Measurements from ENCODE around the gene SETDB1.
A peak's percentile ranks its signal among the peaks of the same experiment; 100 is the strongest.

SETDB1 gene

GRCh38 chr1:151002051-151002450 is 75.9 kb downstream of the SETDB1 start:
- no peak for DNase-seq (ENCODE audit: low read depth in 2 of 2, low spot score in 1 of 2)

GRCh38 chr1:151002611-151003010 is 76.4 kb downstream of the SETDB1 start:
- no peak for DNase-seq (ENCODE audit: low read depth in 2 of 2, low spot score in 1 of 2)

GRCh38 chr1:151003180-151003579 is 77.0 kb downstream of the SETDB1 start:
- no peak for DNase-seq (ENCODE audit: low read depth in 2 of 2, low spot score in 1 of 2)

GRCh38 chr1:151005729-151006319 is 79.7 kb downstream of the SETDB1 start:
- no peak for DNase-seq (ENCODE audit: low read depth in 2 of 2, low spot score in 1 of 2)

- no peak for DNase-seq (ENCODE audit: low read depth in 2 of 2, low spot score in 1 of 2)
Measured at GRCh38 chr1:151006327-151007052, 80.3 kb downstream of the SETDB1 start, which contains the start of gene MINDY1. Gene MINDY1 (minus strand): TSS chr1:151006902. CDS start chr1:151002617, 4,285 bp downstream.

- DNase-seq (ENCODE audit: low read depth in 2 of 2, low spot score in 1 of 2): no peak
Measured at GRCh38 chr1:151007853-151008243, 81.7 kb downstream of the SETDB1 start.

- DNase-seq (ENCODE audit: low read depth in 2 of 2, low spot score in 1 of 2): peak; percentile 92 to 95
Measured at GRCh38 chr1:151008244-151009205, 82.4 kb downstream of the SETDB1 start, which contains the start of gene PRUNE1. Gene PRUNE1 (plus strand): TSS chr1:151008449. CDS start chr1:151008633, 184 bp downstream.

GRCh38 chr1:151009206-151009587 is 83.0 kb downstream of the SETDB1 start:
- no peak for DNase-seq (ENCODE audit: low read depth in 2 of 2, low spot score in 1 of 2)

GRCh38 chr1:151009674-151010345 is 83.6 kb downstream of the SETDB1 start:
- no peak for DNase-seq (ENCODE audit: low read depth in 2 of 2, low spot score in 1 of 2)

GRCh38 chr1:151010346-151010726 is 84.2 kb downstream of the SETDB1 start:
- no peak for DNase-seq (ENCODE audit: low read depth in 2 of 2, low spot score in 1 of 2)

- no peak for DNase-seq (ENCODE audit: low read depth in 2 of 2, low spot score in 1 of 2)
Measured at GRCh38 chr1:151011154-151011850, 85.1 kb downstream of the SETDB1 start.

- no peak for DNase-seq (ENCODE audit: low read depth in 2 of 2, low spot score in 1 of 2)
Measured at GRCh38 chr1:151012684-151013471, 86.7 kb downstream of the SETDB1 start.

- DNase-seq (ENCODE audit: low read depth in 2 of 2, low spot score in 1 of 2): no peak
Measured at GRCh38 chr1:151013518-151013917, 87.4 kb downstream of the SETDB1 start.

All from stimulated activated CD8-positive, alpha-beta memory T cell treated with anti-CD3 and anti-CD28 coated beads, Interleukin-4, amount 100 ng/mL, for 1 hour (primary cell).